HG03060 (cell line): ENCODE measurements around the gene TMEM181.
"Not testable (repeated sequence)": the region's sequence is repeated elsewhere in the genome, so short reads cannot be mapped to it uniquely, and the experiment has no call there.

Source experiments
- ATAC-seq: cut with Tn5 transposase; IDR thresholded peaks from one replicate; pipeline ENCODE4 v1.9.1; 2021; ENCODE audit warnings: low read depth, moderate number of reproducible peaks; ENCODE audit not compliant: unreplicated experiment

The TMEM181 gene

DNA sequence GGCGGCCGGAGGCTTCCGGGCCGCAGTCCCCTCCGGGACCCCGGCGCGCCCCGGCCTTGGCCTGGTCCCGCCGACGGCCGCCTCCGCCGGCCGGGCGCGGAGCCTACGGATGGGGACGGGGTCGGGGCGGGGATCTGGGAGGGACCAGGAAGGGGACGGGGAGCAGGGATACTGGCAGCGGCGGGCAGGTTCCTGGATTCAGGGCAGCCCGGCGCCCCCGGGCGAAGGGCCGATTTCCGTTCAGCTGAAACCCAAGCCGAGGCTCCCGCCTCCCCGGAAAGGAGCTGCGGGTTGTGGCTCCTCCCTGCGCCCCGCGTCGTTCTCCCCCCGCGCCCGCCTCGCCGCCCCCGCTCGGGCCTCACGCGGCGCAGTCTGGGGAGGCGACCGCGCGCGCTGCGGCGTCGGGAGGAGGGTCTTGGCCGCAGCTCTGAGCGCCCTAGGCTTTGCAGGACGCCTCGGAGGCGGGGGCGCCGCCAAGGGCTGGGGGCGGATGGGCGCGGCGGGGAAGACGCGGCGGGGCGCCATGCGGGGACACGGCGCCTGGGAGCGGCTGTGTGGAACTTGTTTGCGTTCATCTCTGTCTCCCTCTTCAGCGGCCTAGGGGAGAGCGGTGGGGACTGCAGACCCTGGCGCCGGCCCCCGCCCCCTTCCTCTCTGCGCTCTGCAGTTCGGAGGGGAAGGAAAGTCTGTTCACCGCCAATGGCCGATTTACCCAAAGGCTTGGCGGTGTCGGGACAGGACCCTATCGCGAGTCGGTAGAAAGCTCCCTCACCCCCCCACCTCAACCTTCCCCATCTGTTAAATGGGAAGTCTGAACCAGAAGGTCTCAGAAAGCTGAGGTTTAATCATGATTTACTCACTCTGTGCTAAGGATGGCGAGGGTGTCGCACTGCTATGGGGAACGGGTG lies 22.7 kb upstream of the TMEM181 start:
- ATAC-seq: no peak

- no peak for ATAC-seq
These were observed 21.1 kb upstream of the TMEM181 start for GRCh38 chr6:158538741-158539140.

GRCh38 chr6:158539413-158539812 lies 20.5 kb upstream of the TMEM181 start:
- no peak for ATAC-seq

DNA sequence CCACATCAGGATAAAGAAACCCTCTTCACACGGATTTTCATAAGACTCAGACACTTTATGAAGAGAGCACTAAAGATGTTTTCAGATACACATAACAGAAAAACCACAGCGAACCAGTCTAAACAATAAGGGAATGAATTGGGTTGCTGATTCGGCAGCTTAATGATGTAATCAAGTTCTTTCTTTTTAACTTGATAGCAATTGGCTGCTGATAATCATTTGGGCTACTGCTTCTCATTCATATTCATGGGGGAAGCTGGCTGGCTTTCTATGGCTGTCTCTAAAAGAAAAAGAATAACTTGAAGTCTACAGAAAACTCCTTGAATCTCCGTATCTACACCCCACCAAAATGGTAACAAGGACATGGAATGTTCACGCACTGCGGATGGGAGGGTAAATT lies 20.0 kb upstream of the TMEM181 start:
- no peak for ATAC-seq

GRCh38 chr6:158543606-158544185 lies 16.2 kb upstream of the TMEM181 start:
- no peak for ATAC-seq

DNA sequence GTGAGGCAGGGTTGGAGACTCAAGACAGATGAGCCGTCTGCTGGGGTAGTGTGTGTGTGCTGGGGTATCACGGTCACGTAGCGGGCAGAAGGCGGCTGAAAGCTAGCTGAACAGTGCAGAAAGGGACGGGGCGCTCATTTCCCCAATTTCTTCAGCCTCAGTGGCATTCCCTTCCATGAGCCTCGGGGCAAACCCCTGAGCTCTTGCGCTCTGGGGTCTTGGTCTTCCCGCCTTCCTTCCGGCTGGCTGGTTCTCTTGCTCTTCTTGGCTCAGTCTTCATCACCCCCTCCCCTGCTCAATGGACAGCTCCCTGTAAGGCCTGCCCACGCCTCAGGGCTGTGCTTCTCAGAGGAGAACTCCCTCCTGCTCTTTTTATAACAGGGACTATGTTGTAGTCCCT lies 15.5 kb upstream of the TMEM181 start:
- ATAC-seq: no peak

DNA sequence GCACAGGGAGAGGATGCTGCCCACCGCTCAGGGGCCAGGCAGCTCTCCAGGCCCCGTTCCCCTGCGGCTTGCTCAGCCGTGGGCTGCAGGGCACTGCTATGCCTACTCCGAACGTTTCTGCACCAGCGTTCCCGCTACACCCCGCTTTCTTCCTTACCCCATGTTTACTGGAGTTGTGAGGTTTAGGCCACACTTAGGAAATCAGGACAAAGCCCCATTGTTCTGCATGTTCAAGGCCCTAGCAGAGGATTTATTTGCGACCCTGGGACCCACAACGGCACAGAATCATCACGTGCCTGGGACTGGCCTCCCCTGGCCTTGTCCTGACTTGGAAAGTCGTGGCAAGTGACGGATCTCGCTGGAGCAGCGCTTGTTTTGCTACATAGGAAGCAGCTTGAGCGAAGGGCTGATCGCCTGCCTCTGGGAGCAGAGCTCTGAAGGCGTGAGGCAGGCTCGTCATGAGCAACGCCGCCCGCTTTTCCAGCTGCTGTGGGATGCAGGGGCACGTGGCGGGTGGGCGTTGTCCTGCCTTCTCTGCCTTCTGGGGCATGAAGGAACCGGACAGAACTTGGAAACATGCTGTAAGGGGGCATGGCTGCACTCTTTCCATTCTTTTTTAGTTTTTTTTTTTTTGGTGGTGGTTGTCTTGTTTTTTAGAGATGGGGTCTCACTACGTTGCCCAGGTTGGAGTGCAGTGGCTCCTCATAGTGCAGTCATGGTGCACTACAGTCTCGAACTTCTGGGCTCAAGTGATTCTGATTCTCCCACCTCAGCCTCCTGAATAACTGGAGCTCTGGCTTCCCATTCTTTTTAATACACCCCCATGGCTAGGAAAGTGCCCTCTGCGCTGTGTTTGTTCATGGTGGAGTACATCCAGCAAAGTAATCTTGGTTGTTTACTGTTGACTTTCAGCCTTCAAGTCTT lies 14.6 kb upstream of the TMEM181 start:
- ATAC-seq: no peak

GRCh38 chr6:158548418-158549161 lies 11.3 kb upstream of the TMEM181 start:
- no peak for ATAC-seq

DNA sequence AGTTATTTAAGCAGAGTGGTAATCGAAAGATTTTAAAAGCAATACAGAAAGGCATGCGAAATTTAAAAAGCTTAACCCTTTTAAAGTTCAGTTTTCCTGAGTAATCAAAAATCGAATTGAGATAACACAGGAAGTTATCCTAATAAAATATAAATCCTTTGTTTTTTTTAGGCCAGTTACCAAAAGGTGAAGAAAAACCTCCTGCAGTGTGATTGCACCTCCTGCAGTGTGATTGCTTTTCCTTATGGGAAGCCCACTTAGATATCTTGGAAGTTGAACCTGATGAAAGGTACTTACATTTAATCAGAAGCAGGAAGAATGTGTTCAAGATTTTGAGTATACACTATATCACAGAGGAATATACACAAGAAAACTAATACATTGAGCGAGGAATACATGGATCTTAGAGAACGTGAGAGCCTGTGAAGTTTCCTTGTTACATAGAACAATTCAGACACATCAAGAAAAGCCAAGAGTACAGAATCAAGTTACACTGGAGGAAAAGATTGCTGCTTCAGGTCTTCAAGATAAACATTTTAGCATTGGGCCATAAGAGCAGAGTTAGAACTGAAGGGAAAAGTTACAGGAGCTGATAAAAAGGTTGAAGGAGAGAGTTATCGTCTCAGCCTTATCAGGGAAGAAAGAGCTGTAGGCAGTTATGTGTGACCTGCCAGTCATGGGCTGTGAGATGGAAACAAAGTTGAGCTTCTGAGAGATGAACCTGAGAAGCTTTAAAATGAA lies 7.7 kb upstream of the TMEM181 start:
- no peak for ATAC-seq

GRCh38 chr6:158552796-158553138 lies 7.1 kb upstream of the TMEM181 start:
- no peak for ATAC-seq

GRCh38 chr6:158554611-158555361 lies 5.1 kb upstream of the TMEM181 start:
- no peak for ATAC-seq

DNA sequence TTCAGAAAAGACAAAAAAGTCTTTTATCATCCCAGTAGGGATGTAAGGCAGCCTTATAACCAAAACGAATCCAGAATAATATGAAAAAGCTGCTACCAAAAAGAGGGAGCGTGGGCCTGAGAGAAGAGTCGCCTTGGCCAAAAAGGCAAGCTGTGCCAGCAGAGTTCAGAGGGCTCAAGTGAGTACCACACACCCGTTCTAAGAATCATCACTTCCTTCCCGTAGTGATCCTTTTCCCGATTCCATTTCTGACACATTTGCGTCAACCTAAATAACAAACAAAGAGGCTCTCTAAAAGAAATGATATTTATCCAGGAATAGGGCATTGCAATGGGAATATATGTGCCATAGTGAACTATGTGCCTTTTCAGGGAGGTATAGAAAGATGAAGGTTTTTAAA lies 3.8 kb upstream of the TMEM181 start:
- ATAC-seq: no peak

GRCh38 chr6:158557110-158557509 lies 2.8 kb upstream of the TMEM181 start:
- not testable (repeated sequence) for ATAC-seq

DNA sequence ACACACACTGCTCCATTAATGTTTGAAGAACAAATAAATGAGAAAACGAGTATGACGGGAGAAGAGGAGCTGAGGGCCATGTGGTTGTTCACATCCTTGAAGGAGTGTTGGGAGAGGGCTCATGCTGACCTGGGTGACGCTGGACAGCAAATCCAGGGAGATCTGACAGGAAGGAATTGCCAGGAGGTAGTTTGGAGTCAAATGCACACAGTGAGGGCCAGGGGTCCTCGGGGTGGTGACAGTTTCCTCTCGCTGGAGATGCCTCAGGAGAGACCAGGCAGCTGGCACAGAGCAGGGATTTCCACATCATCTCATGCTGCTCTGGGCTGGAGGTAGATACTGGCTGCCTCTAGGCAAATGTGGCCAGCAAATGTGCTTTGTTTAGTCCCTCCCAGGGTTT lies 2.0 kb upstream of the TMEM181 start:
- ATAC-seq: no peak

- no peak for ATAC-seq
These were observed 1.2 kb upstream of the TMEM181 start for GRCh38 chr6:158558415-158559306.

DNA sequence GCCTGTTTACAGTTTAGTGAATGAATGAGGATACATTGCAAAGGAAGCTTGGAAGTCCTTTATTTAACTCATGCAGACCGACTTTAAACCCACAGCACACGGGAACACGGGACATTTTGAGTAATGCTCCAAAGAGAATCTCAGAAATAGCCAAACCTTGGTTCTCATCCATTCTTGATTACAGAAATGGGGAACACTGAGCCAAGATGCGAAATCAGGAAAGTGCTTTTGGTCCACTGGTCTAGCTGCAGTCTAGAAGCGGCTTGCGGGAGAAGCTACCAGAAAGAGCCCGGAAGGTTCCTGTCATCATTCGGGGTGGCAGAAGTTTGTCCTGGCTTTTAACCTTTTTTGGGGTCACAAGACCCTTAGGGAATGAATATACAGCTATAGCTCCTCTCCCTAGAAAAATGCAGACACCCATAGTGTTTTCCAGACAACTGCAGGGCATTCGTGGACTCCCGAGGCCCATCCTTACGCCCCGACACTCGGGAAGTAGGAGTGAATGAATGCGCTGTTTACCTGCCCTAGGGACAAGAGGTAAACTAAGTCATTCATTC lies 475 bp upstream of the TMEM181 start:
- ATAC-seq: no peak

DNA sequence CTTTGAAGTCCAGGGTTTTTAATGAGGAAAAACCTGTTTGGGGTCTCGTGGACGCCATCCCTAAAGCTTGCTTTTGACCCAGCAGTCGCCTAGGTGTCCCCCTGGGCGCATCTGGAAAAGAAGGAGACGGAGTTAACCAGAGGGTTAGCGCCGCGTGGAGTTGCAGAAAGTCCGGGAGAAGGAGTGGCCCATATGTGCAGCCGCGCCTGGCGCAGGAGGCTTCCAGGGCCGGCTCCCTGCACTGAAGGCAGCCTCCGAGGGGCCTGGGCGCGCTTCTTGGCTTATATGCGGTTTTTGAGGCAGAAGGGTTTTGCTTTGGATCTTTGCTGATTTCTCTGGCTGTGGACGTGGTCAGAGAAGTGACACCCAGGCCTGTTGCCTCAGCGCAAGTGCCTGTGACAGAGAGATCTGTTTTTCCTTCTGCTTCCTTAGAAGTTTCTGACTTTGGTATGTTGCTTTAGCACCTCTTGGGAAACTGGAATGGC lies 987 bp downstream of the TMEM181 start:
- no peak for ATAC-seq
